BLaER1 treated with 17β-estradiol and CSF1 and Interleukin-3, amounts not matched to agents 10 nM and 100 nM (cell line): ENCODE measurements around the gene TM9SF4.

ENCODE experiments used
- H3K27ac ChIP-seq, 11 experiments: shearing (Covaris generic); formaldehyde crosslinking; 2 replicates each; pipeline ENCODE4 v1.8.1; 2022
- H3K27me3 ChIP-seq, 11 experiments: shearing (Covaris generic); formaldehyde crosslinking; 2 replicates each; pipeline ENCODE4 v1.8.1; 2022
- H3K36me3 ChIP-seq, 11 experiments: shearing (Covaris generic); formaldehyde crosslinking; 2 replicates each; pipeline ENCODE4 v1.8.1; 2022
- H3K4me1 ChIP-seq, 10 experiments: shearing (Covaris generic); formaldehyde crosslinking; 2 replicates each; pipeline ENCODE4 v1.8.1; 2022
- H3K4me2 ChIP-seq, 11 experiments: shearing (Covaris generic); formaldehyde crosslinking; 2 replicates each; pipeline ENCODE4 v1.8.1; 2022
- H3K4me3 ChIP-seq, 10 experiments: shearing (Covaris generic); formaldehyde crosslinking; 2 replicates each; pipeline ENCODE4 v1.8.1; 2022
- H3K9ac ChIP-seq, 11 experiments: shearing (Covaris generic); formaldehyde crosslinking; 2 replicates each; pipeline ENCODE4 v1.8.1; 2022
- H3K9me3 ChIP-seq, 11 experiments: shearing (Covaris generic); formaldehyde crosslinking; replicated peaks in 1 of 11; 2 replicates each; pipeline ENCODE4 v1.8.1; 2022
- H4K20me1 ChIP-seq, 11 experiments: shearing (Covaris generic); formaldehyde crosslinking; 2 replicates each; pipeline ENCODE4 v1.8.1; 2022
- Cebpa-rat ChIP-seq, 11 experiments: shearing (Covaris generic); IDR thresholded peaks; 2 replicates each; pipeline ENCODE4 v1.8.1; 2022

Gene TM9SF4

DNA sequence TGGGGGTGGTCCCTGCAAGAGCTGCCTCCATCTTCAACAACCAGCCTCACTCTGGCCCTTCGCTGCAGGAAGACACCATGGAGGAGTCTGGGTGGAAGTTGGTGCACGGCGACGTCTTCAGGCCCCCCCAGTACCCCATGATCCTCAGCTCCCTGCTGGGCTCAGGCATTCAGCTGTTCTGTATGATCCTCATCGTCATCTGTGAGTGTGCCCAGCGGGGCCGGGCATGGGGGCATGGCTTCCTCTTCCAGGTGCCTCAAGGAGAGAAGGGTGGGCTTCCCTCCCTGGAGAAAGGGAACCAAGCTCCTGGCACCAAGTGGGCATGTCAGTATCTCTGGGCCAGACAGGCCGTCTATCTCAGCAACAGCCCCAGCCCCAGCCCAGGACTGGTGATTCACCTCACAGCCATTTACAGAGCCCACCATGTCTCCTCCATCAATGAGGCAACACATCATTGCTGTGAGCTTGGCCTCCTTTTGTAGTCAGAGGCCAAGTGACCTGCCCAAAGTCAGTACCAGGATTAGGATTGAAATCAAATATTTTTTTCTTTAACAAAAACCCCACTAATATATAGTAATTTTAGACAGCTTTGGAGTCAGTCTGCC lies 40.2 kb downstream of the TM9SF4 start:
- peak overlapping the region in 3 of 11 experiments; percentile 32 to 55 (median 47); a peak in 4 of 22 replicates for H3K27ac ChIP-seq
- TF ChIP-seq Cebpa-rat (IDR thresholded peaks at IDR 0.05), result no peak
- no peaks in the 10 kb centered on the region for H3K9me3 ChIP-seq
- H3K4me3 ChIP-seq, result no peak overlapping the region
- H3K4me1 ChIP-seq, result peaks cover 4 to 56% (median 15%) of the 10 kb centered on the region in 10 experiments
- H3K9ac ChIP-seq, result 0 out of 22 replicates have a peak overlapping the region, but pooled peaks of 2 of the 11 experiments have one; percentile 4 to 36
- H3K4me2 ChIP-seq, result peak overlapping the region in 3 of 11 experiments; percentile 56 to 73 (median 66); a peak in 3 of 22 replicates
- H4K20me1 ChIP-seq, result peaks cover 0 to 20% (median 4%) of the 10 kb centered on the region in 11 experiments; a peak in 7 of 22 replicates
- peaks cover 92 to 100% (median 94%) of the 10 kb centered on the region in 11 experiments for H3K36me3 ChIP-seq
- no peaks in the 10 kb centered on the region for H3K27me3 ChIP-seq

DNA sequence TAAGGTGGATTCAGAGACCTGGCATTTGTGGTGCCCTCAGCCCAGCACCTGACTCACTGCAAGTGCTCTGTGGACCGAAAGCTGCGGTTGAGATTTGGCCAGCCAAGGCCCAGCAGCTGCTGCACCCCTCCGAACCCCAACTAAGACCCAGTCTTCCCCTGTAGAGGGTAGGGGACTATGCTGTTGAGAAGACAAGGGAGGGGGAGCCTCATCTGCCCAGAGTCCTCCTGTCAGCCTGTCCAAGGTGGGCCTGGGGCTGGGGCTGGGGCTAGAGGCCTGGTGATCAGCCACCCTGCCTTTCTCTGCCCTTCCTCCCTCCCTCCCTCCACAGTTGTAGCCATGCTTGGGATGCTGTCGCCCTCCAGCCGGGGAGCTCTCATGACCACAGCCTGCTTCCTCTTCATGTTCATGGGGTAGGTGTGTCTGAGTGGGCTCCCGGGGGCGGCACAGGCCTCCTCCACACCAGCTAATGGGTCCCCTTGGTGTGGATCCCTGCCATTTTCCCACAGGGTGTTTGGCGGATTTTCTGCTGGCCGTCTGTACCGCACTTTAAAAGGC lies 40.9 kb downstream of the TM9SF4 start:
- Histone ChIP-seq H3K4me1 (peaks cover 11 to 60% (median 22%) of the 10 kb centered on the region in 10 experiments), H3K4me3 (no peak overlapping the region), H4K20me1 (peaks cover 0 to 23% (median 4%) of the 10 kb centered on the region in 11 experiments; a peak in 8 of 22 replicates), H3K4me2 (peak overlapping the region in 3 of 11 experiments; percentile 56 to 73 (median 66); a peak in 4 of 22 replicates), H3K27me3 (no peaks in the 10 kb centered on the region), H3K27ac (peak overlapping the region in 5 of 11 experiments; percentile 11 to 55 (median 32); a peak in 7 of 22 replicates), H3K9ac (peak overlapping the region in 3 of 11 experiments; percentile 4 to 36 (median 18); a peak in 4 of 22 replicates), H3K36me3 (peaks cover 85 to 99% (median 93%) of the 10 kb centered on the region in 11 experiments), H3K9me3 (no peaks in the 10 kb centered on the region)
- no peak for TF ChIP-seq Cebpa-rat (IDR thresholded peaks at IDR 0.05)

DNA sequence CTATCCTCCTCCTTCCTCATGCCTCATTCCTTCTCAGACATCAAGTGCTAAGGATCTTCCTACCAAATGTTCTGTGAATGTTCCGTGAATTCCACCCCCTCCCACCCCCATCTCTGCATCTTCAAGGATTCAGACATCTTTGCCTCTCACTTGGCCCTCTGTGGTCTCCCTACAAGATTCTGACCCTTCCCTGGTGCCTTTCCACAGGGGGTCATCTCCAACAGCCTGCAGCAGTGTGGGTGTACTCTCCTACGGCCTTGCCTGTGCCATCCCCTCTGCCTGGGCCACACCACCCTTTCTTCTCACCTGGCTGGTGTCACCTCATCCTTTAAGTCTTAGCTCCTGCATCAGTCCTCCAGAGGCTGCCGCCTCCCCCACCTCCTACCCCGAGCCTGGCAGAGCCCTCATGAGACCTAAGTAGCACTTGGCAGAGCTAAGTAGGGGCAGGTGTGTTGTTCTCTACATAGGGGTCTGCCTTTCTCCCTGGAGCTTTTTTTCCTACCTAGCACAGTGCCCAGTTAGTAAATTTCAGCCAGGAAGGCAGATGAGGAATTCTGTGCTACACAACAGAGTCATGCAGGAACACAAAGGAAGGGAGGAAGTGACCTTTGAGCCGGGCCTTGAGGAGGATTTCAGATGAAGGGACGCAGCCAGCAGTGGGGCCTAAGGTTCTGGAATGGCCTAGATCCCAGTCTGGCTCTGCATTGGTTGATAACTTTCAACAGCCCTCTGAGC lies 43.1 kb downstream of the TM9SF4 start:
- H3K4me3 ChIP-seq, result no peak overlapping the region
- H3K27me3 ChIP-seq, result no peaks in the 10 kb centered on the region
- peaks cover 13 to 82% (median 27%) of the 10 kb centered on the region in 10 experiments for H3K4me1 ChIP-seq
- H3K9me3 ChIP-seq, result no peaks in the 10 kb centered on the region
- TF ChIP-seq Cebpa-rat (IDR thresholded peaks at IDR 0.05), result no peak
- peak overlapping the region in 3 of 11 experiments; percentile 66 to 79 (median 73); a peak in 6 of 22 replicates for H3K4me2 ChIP-seq
- peak overlapping the region in 3 of 11 experiments; percentile 75 to 86 (median 81); a peak in 4 of 22 replicates for H3K27ac ChIP-seq
- H3K36me3 ChIP-seq, result peaks cover 74 to 96% (median 85%) of the 10 kb centered on the region in 11 experiments
- H3K9ac ChIP-seq, result no peak overlapping the region
- peaks cover 0 to 18% (median 0%) of the 10 kb centered on the region in 11 experiments; a peak in 6 of 22 replicates for H4K20me1 ChIP-seq

DNA sequence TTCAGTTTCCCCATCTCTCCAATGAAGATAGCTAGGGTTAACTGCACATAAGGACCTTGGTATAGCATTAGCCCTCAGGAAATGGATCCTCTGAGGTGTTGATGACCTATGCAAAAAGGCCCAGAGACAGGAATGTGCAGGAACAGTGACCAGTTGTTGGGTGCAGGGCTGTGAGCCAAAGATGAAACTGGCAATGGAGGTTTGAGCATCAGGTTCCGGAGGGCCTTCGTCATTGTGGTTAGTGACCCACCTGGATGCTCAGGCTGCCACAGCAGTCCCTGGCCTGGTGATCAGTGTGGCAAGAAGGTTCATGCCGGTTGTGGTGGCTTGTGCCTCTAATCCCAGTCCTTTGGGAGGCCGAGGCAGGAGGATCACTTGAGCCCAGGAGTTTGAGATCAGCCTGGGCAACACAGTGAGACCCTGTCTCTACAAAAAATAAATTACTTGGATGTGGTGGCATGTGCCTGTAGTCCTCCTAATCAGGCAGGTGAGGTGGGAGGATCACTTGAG lies 43.7 kb downstream of the TM9SF4 start:
- peak overlapping the region in 2 of 11 experiments; percentile 0 to 13; a peak in 2 of 22 replicates for H3K9ac ChIP-seq
- H3K27me3 ChIP-seq, result no peaks in the 10 kb centered on the region
- no peak for TF ChIP-seq Cebpa-rat (IDR thresholded peaks at IDR 0.05)
- peaks cover 0 to 18% (median 0%) of the 10 kb centered on the region in 11 experiments; a peak in 6 of 22 replicates for H4K20me1 ChIP-seq
- no peaks in the 10 kb centered on the region for H3K9me3 ChIP-seq
- peaks cover 13 to 89% (median 27%) of the 10 kb centered on the region in 10 experiments for H3K4me1 ChIP-seq
- no peak overlapping the region for H3K4me3 ChIP-seq
- H3K36me3 ChIP-seq, result peaks cover 74 to 96% (median 85%) of the 10 kb centered on the region in 11 experiments
- peak overlapping the region in 5 of 11 experiments; percentile 18 to 86 (median 76); a peak in 6 of 22 replicates for H3K27ac ChIP-seq
- peak overlapping the region in 5 of 11 experiments; percentile 66 to 88 (median 79); a peak in 8 of 22 replicates for H3K4me2 ChIP-seq

DNA sequence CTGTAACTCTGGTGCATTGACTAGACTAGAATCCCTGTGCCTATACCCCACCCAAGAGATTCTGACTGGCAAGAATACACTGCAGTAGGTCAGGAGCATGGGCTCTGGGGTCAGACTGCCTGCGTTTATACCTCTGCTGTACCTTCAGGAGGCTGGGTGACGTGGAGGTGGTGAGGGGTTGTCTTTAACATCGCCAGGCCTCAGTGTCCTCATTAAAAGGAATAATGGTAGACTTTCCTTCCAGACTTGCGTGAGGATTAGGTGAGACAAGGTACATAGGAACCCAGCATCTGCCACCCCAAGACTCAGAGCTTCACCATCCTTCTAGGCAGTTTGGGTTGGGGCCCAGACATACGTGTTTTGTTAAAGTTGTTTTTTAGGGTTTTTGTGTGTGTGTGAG lies 44.3 kb downstream of the TM9SF4 start:
- H4K20me1 ChIP-seq, result peaks cover 0 to 18% (median 0%) of the 10 kb centered on the region in 11 experiments; a peak in 6 of 22 replicates
- H3K4me1 ChIP-seq, result peaks cover 13 to 93% (median 27%) of the 10 kb centered on the region in 10 experiments
- peak overlapping the region in 5 of 11 experiments; percentile 66 to 88 (median 79); a peak in 11 of 22 replicates for H3K4me2 ChIP-seq
- H3K27me3 ChIP-seq, result no peaks in the 10 kb centered on the region
- peak overlapping the region in 5 of 11 experiments; percentile 74 to 86 (median 76); a peak in 8 of 22 replicates for H3K27ac ChIP-seq
- no peak for TF ChIP-seq Cebpa-rat (IDR thresholded peaks at IDR 0.05)
- no peak overlapping the region for H3K4me3 ChIP-seq
- peak overlapping the region in 3 of 11 experiments; percentile 0 to 68 (median 13); a peak in 3 of 22 replicates for H3K9ac ChIP-seq
- H3K36me3 ChIP-seq, result peaks cover 74 to 96% (median 87%) of the 10 kb centered on the region in 11 experiments
- H3K9me3 ChIP-seq, result no peaks in the 10 kb centered on the region

DNA sequence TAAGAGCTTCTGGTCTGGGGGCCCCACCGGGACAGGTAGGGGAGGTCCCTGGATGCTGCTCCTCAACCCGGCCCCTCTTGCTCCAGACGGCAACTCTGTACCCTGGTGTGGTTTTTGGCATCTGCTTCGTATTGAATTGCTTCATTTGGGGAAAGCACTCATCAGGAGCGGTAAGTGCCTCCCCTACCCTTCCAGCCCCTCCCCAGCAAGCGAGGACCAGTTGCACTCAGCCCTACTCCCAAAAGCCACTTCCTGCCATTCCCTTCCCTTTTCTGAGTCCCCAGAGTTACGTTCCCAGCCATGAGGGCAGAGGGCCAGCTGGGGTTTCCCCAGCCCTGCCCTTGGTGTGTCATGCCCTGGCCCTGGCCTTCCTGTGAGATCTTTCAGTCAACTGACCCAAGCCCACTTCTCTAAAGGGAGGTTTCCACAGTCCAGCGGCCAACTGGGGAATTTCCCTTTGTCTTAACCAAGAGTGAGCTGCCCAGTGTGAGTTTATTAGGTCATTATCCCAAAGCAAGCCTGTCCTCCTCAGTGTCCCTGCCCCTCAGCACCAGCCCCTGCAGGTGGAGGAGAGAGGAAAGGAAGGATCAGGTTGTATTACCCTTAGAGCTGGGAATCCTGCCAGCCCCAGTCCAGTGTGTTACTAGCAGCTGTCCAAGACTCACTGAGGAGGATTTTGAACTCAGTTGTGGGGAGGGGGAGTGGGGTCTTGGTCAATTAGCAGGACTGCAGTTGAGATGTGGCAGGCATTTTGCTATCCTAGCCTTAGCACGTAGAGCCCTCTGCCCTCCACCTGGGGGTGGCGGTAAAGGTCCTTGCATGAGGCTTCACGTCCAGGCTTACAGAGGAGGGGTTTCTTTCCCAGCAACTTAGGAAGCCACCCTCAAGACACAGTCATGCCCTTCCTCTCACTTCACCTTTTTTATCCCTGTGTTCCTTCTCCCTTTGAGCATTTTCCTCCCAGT lies 45.8 kb downstream of the TM9SF4 start:
- H3K27me3 ChIP-seq, result no peaks in the 10 kb centered on the region
- H3K9me3 ChIP-seq, result no peaks in the 10 kb centered on the region
- peaks cover 0 to 13% (median 0%) of the 10 kb centered on the region in 11 experiments; a peak in 8 of 22 replicates for H4K20me1 ChIP-seq
- peak overlapping the region; percentile 7 to 77 (median 52); a peak in 18 of 22 replicates for H3K9ac ChIP-seq
- H3K27ac ChIP-seq, result peak overlapping the region in 10 of 11 experiments; percentile 47 to 86 (median 74); a peak in 20 of 22 replicates
- peak in 3 of 11 experiments; percentile 18 to 63 (median 43); a peak in 4 of 22 replicates for TF ChIP-seq Cebpa-rat (IDR thresholded peaks at IDR 0.05)
- H3K36me3 ChIP-seq, result peaks cover 75 to 97% (median 90%) of the 10 kb centered on the region in 11 experiments
- H3K4me2 ChIP-seq, result peak overlapping the region; percentile 14 to 100 (median 73); a peak in 20 of 22 replicates
- peak overlapping the region in 5 of 10 experiments; percentile 2 to 36 (median 20); a peak in 5 of 20 replicates for H3K4me3 ChIP-seq
- H3K4me1 ChIP-seq, result peaks cover 13 to 99% (median 29%) of the 10 kb centered on the region in 10 experiments

DNA sequence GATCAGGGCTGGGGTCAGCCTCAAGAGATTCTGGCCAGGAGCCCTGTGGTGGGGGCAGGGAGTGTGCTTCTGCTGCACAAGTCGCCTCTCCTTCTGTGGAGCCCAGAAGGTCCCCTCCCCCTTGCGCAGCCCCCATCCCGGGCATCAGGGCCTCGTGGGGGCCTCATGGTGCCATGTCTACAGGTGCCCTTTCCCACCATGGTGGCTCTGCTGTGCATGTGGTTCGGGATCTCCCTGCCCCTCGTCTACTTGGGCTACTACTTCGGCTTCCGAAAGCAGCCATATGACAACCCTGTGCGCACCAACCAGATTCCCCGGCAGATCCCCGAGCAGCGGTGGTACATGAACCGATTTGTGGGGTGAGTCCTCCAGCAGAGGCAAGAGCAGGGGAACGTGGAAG lies 48.1 kb downstream of the TM9SF4 start:
- no peak for TF ChIP-seq Cebpa-rat (IDR thresholded peaks at IDR 0.05)
- Histone ChIP-seq H3K27me3 (no peaks in the 10 kb centered on the region), H4K20me1 (peaks cover 0 to 11% (median 0%) of the 10 kb centered on the region in 11 experiments; a peak in 7 of 22 replicates), H3K36me3 (peaks cover 76 to 97% (median 90%) of the 10 kb centered on the region in 11 experiments), H3K9ac (0 out of 22 replicates have a peak overlapping the region, but pooled peaks of 1 of the 11 experiments have one; percentile 53), H3K4me2 (peak overlapping the region in 3 of 11 experiments; percentile 73 to 100 (median 88); a peak in 6 of 22 replicates), H3K9me3 (no peaks in the 10 kb centered on the region), H3K4me3 (no peak overlapping the region), H3K27ac (peak overlapping the region in 2 of 11 experiments; percentile 2 to 86; a peak in 2 of 22 replicates), H3K4me1 (peaks cover 13 to 78% (median 29%) of the 10 kb centered on the region in 10 experiments)
